Endodermal cell (in vitro differentiated cells): Measurements from ENCODE around the gene KDM6A. TPM values are rescaled to one million over a fixed set of nuclear protein-coding genes. Genes with fewer than 3 reads are reported as not detected.

Experiments
- DNase-seq: peaks from one replicate; pipeline ENCODE4 v3.0.0-alpha.2; 2017
- H3K27ac ChIP-seq: 2 replicates; pipeline ENCODE4 v1.5.1; 2013; ENCODE audit warnings: mild to moderate bottlenecking, low read depth, low read length, moderate library complexity
- H3K27me3 ChIP-seq: 2 replicates; pipeline ENCODE4 v1.6.1; 2013; ENCODE audit warnings: mild to moderate bottlenecking, low read length, moderate library complexity; ENCODE audit not compliant: insufficient read depth, control insufficient read depth, poor library complexity, severe bottlenecking
- H3K36me3 ChIP-seq: 2 replicates; pipeline ENCODE4 v1.7.0; 2013; ENCODE audit warnings: mild to moderate bottlenecking, low read length, moderate library complexity; ENCODE audit not compliant: control insufficient read depth, insufficient read depth
- H3K4me1 ChIP-seq: one replicate; pipeline ENCODE4 v1.7.0; 2013; ENCODE audit warnings: low read length; ENCODE audit not compliant: control insufficient read depth, insufficient read depth
- H3K4me3 ChIP-seq: 2 replicates; pipeline ENCODE4 v1.5.1; 2013; ENCODE audit warnings: mild to moderate bottlenecking, low read length, moderate library complexity
- H3K9ac ChIP-seq: 2 replicates; pipeline ENCODE4 v1.6.1; 2013; ENCODE audit warnings: mild to moderate bottlenecking, low read length, moderate library complexity; ENCODE audit not compliant: poor library complexity, severe bottlenecking; ENCODE audit errors: extremely low read depth
- H3K9me3 ChIP-seq: 2 replicates; pipeline ENCODE4 v1.6.1; 2013; ENCODE audit warnings: mild to moderate bottlenecking, low read length, moderate library complexity; ENCODE audit not compliant: control insufficient read depth
- H3K27ac Mint-ChIP-seq: 2 replicates; pipeline ENCODE4 v1.8.0; 2020; ENCODE audit warnings: mixed read lengths
- H3K27me3 Mint-ChIP-seq: 2 replicates; pipeline ENCODE4 v1.8.0; 2021; ENCODE audit warnings: mild to moderate bottlenecking, mixed read lengths; ENCODE audit not compliant: insufficient read depth
- H3K36me3 Mint-ChIP-seq: 2 replicates; pipeline ENCODE4 v1.8.0; 2020; ENCODE audit warnings: low read depth, mixed read lengths
- H3K4me1 Mint-ChIP-seq: 2 replicates; pipeline ENCODE4 v1.8.0; 2020; ENCODE audit warnings: mixed read lengths
- H3K4me3 Mint-ChIP-seq: 2 replicates; pipeline ENCODE4 v1.8.0; 2020; ENCODE audit warnings: mild to moderate bottlenecking, moderate library complexity, mixed read lengths
- H3K9me3 Mint-ChIP-seq: 2 replicates; pipeline ENCODE4 v1.8.0; 2020; ENCODE audit warnings: mild to moderate bottlenecking, mixed read lengths
- CTCF ChIP-seq: fragments of 200-600 bp; sonication (generic); conservative IDR thresholded peaks from 2 replicates; pipeline ENCODE4 v1.5.0; 2021; ENCODE audit warnings: antibody characterized with exemption, mild to moderate bottlenecking
- WGBS, 2 experiments: methylation state at CpG; one replicate each; pipeline versions ENCODE4 v1.1.5 to v1.1.7; 2013; ENCODE audit warnings: missing lambda C conversion rate in 2 of 2, mixed read lengths in 1 of 2; ENCODE audit not compliant: insufficient coverage in 1 of 2, insufficient read length in 1 of 2; 5-methylcytosine and 5-hydroxymethylcytosine counted together
- total RNA-seq, 2 donors: library from RNA; stranded (reverse); fragmentation: NEBNext Ultra II Directional in 1 of 2; extraction: Animal tissue kit (Norgen Biotek cat#: 25700) in 1 of 2; gene quantifications; 2 replicates in 1 of 2; 3 replicates in 1 of 2; pipeline ENCODE4 v1.2.1, GENCODE V29; 2021

Gene KDM6A
- total RNA-seq, 2 donors from 2014 or later: 62.1 to 64.6 TPM

- TF ChIP-seq CTCF: no peak
- no peak overlapping the region for H3K27ac Mint-ChIP-seq
- no peak overlapping the region for H3K4me3 Mint-ChIP-seq
- no peak for DNase-seq
- no peak overlapping the region for H3K27ac ChIP-seq
- no peak overlapping the region for H3K9ac ChIP-seq
- no peak overlapping the region for H3K4me3 ChIP-seq
- H3K27me3 ChIP-seq: no peaks in the 10 kb centered on the region
- peaks cover 4% of the 10 kb centered on the region for H3K36me3 Mint-ChIP-seq
- H3K36me3 ChIP-seq: peaks cover 4% of the 10 kb centered on the region
- H3K9me3 Mint-ChIP-seq: peaks cover 57% of the 10 kb centered on the region
- H3K27me3 Mint-ChIP-seq: no peaks in the 10 kb centered on the region
- H3K4me1 ChIP-seq: no peaks in the 10 kb centered on the region
- H3K4me1 Mint-ChIP-seq: peaks cover 10% of the 10 kb centered on the region
- peaks cover 18% of the 10 kb centered on the region for H3K9me3 ChIP-seq
- 92 to 96% methylated on average over 2 to 6 of the region's 9 CpGs for WGBS, 2 experiments
These were observed 40.9 kb downstream of the KDM6A start for GRCh38 chrX:44913656-44914531.

GRCh38 chrX:44914532-44915198 lies 41.7 kb downstream of the KDM6A start:
- no peaks in the 10 kb centered on the region for H3K27me3 Mint-ChIP-seq
- peaks cover 4% of the 10 kb centered on the region for H3K36me3 ChIP-seq
- no peak for DNase-seq
- H3K27ac ChIP-seq: no peak overlapping the region
- no peaks in the 10 kb centered on the region for H3K4me1 ChIP-seq
- H3K27ac Mint-ChIP-seq: no peak overlapping the region
- peaks cover 55% of the 10 kb centered on the region for H3K9me3 Mint-ChIP-seq
- H3K9ac ChIP-seq: no peak overlapping the region
- H3K4me3 Mint-ChIP-seq: no peak overlapping the region
- peaks cover 3% of the 10 kb centered on the region for H3K36me3 Mint-ChIP-seq
- peaks cover 15% of the 10 kb centered on the region for H3K9me3 ChIP-seq
- H3K4me1 Mint-ChIP-seq: peaks cover 10% of the 10 kb centered on the region
- 100% methylated on average over 2 of the region's 2 CpGs; no CpG with 5 or more reads in 1 of the 2 experiments for WGBS, 2 experiments
- H3K27me3 ChIP-seq: no peaks in the 10 kb centered on the region
- TF ChIP-seq CTCF: no peak
- H3K4me3 ChIP-seq: no peak overlapping the region

GRCh38 chrX:44915361-44915868 lies 42.4 kb downstream of the KDM6A start:
- Mint-ChIP-seq H3K4me1 (peaks cover 10% of the 10 kb centered on the region), H3K27ac (no peak overlapping the region), H3K9me3 (peaks cover 53% of the 10 kb centered on the region), H3K27me3 (no peaks in the 10 kb centered on the region), H3K4me3 (no peak overlapping the region), H3K36me3 (peaks cover 2% of the 10 kb centered on the region)
- H3K36me3 ChIP-seq: peaks cover 4% of the 10 kb centered on the region
- 80 to 88% methylated on average over 4 to 7 of the region's 8 CpGs for WGBS, 2 experiments
- no peak for TF ChIP-seq CTCF
- no peak overlapping the region for H3K4me3 ChIP-seq
- H3K9me3 ChIP-seq: peaks cover 9% of the 10 kb centered on the region
- H3K9ac ChIP-seq: no peak overlapping the region
- no peak overlapping the region for H3K27ac ChIP-seq
- DNase-seq: no peak
- H3K4me1 ChIP-seq: no peaks in the 10 kb centered on the region
- H3K27me3 ChIP-seq: no peaks in the 10 kb centered on the region
